ENCODE results near the gene MEIS1. TPM values are rescaled to one million over a fixed set of nuclear protein-coding genes. Genes with fewer than 3 reads are reported as not detected.
"Not testable (repeated sequence)": the region's sequence is repeated elsewhere in the genome, so short reads cannot be mapped to it uniquely, and the experiment has no call there.

Gene MEIS1
- total RNA-seq, 1 donor from 2014 or later: 24.1 TPM

- DNase-seq (ENCODE audit: low read depth, low spot score): no peak
Measured at GRCh38 chr2:66466433-66466832, 31.5 kb downstream of the MEIS1 start.

GRCh38 chr2:66467718-66468117 is 32.8 kb downstream of the MEIS1 start:
- DNase-seq (ENCODE audit: low read depth, low spot score): no peak

- DNase-seq (ENCODE audit: low read depth, low spot score): no peak
Measured at GRCh38 chr2:66469214-66469902, 34.4 kb downstream of the MEIS1 start.

- no peak for DNase-seq (ENCODE audit: low read depth, low spot score)
Measured at GRCh38 chr2:66470199-66470598, 35.3 kb downstream of the MEIS1 start.

GRCh38 chr2:66472225-66472843 is 37.4 kb downstream of the MEIS1 start:
- DNase-seq (ENCODE audit: low read depth, low spot score): no peak

- no peak for DNase-seq (ENCODE audit: low read depth, low spot score)
Measured at GRCh38 chr2:66477135-66477842, 42.4 kb downstream of the MEIS1 start.

GRCh38 chr2:66478299-66478698 is 43.4 kb downstream of the MEIS1 start:
- no peak for DNase-seq (ENCODE audit: low read depth, low spot score)

- DNase-seq (ENCODE audit: low read depth, low spot score): no peak
Measured at GRCh38 chr2:66478731-66479316, 43.9 kb downstream of the MEIS1 start.

- peak; percentile 83 for DNase-seq (ENCODE audit: low read depth, low spot score)
Measured at GRCh38 chr2:66481100-66481549, 46.2 kb downstream of the MEIS1 start.

- not testable (repeated sequence) for DNase-seq (ENCODE audit: low read depth, low spot score)
Measured at GRCh38 chr2:66485252-66485651, 50.3 kb downstream of the MEIS1 start.

GRCh38 chr2:66488946-66489345 is 54.0 kb downstream of the MEIS1 start:
- no peak for DNase-seq (ENCODE audit: low read depth, low spot score)

- DNase-seq (ENCODE audit: low read depth, low spot score): no peak
Measured at GRCh38 chr2:66489436-66489835, 54.5 kb downstream of the MEIS1 start.

- no peak for DNase-seq (ENCODE audit: low read depth, low spot score)
Measured at GRCh38 chr2:66490588-66491001, 55.7 kb downstream of the MEIS1 start.

- no peak for DNase-seq (ENCODE audit: low read depth, low spot score)
Measured at GRCh38 chr2:66494708-66495107, 59.8 kb downstream of the MEIS1 start.

GRCh38 chr2:66495788-66496640 is 61.1 kb downstream of the MEIS1 start:
- DNase-seq (ENCODE audit: low read depth, low spot score): no peak

GRCh38 chr2:66496670-66497420 is 61.9 kb downstream of the MEIS1 start:
- no peak for DNase-seq (ENCODE audit: low read depth, low spot score)

GRCh38 chr2:66497431-66498288 is 62.7 kb downstream of the MEIS1 start:
- no peak for DNase-seq (ENCODE audit: low read depth, low spot score)

- DNase-seq (ENCODE audit: low read depth, low spot score): no peak
Measured at GRCh38 chr2:66498289-66498975, 63.5 kb downstream of the MEIS1 start.

GRCh38 chr2:66501267-66501666 is 66.3 kb downstream of the MEIS1 start:
- no peak for DNase-seq (ENCODE audit: low read depth, low spot score)

All from pulmonary artery endothelial cell (primary cell).